A549 (cell line): ENCODE data around the gene TGFBR3L. TPM values are rescaled to one million over a fixed set of nuclear protein-coding genes. Genes with fewer than 3 reads are reported as not detected.

Experiments used
- ATAC-seq, 2 experiments: fragments of 200-7000 bp in 1 of 2; fragments of >200 bp in 1 of 2; cut with Nextera tagmentation in 1 of 2; cut with Tn5 transposase in 1 of 2; 3 replicates each; pipeline versions ENCODE4 v1.8.0 to v1.9.1; 2018 to 2020; ENCODE audit warnings: mild to moderate bottlenecking in 1 of 2, moderate library complexity in 1 of 2
- CTCF ChIA-PET: fragments of 300-600 bp; sonication (Branson Sonifier 250); formaldehyde crosslinking; extraction: SDS; loops from one replicate; lab custom pipeline; 2021; ENCODE audit warnings: antibody characterized with exemption, inconsistent platforms; lab: Yijun Ruan, JAX
- POLR2A ChIA-PET: fragments of 350-600 bp; formaldehyde crosslinking; extraction: SDS; loops from one replicate; lab custom pipeline; 2021; ENCODE audit warnings: antibody characterized with exemption, inconsistent platforms; lab: Yijun Ruan, JAX
- DNase-seq, 2 experiments: peaks; one replicate each; pipeline versions ENCODE4 v3.0.0 to v3.0.0-alpha.2; 2011 to 2016; ENCODE audit warnings: low read depth in 1 of 2, low spot score in 1 of 2
- FAIRE-seq: peaks from 2 replicates; lab custom pipeline; 2011; peaks lifted over from hg19 to GRCh38; lab: Jason Lieb, UNC
- H3K27ac ChIP-seq, 2 experiments: fragments of >200 bp; sonication (Bioruptor Twin); formaldehyde crosslinking; 3 replicates each; pipeline ENCODE4 v1.5.1; 2016 to 2017
- H3K4me1 ChIP-seq: fragments of >200 bp; sonication (Bioruptor Twin); formaldehyde crosslinking; 3 replicates; pipeline ENCODE4 v1.6.1; 2016
- H3K4me2 ChIP-seq: fragments of >200 bp; sonication (Bioruptor Twin); formaldehyde crosslinking; 3 replicates; pipeline ENCODE4 v1.6.1; 2016
- H3K4me3 ChIP-seq: fragments of >200 bp; sonication (Bioruptor Twin); formaldehyde crosslinking; 3 replicates; pipeline ENCODE4 v1.5.1; 2016
- H3K9me3 ChIP-seq: fragments of >200 bp; sonication (Bioruptor Twin); formaldehyde crosslinking; 3 replicates; pipeline ENCODE4 v1.6.1; 2016
- CHD4 ChIP-seq: fragments of 200-600 bp; sonication (generic); IDR thresholded peaks from 2 replicates; pipeline ENCODE4 v1.6.1; 2016; ENCODE audit warnings: antibody characterized with exemption, mild to moderate bottlenecking, borderline replicate concordance
- CTCF ChIP-seq: fragments of >200 bp; sonication (Bioruptor Twin); formaldehyde crosslinking; IDR thresholded peaks from 3 replicates; pipeline ENCODE4 v1.5.1; 2016
- E2F6 ChIP-seq: IDR thresholded peaks from 2 replicates; pipeline ENCODE4 v1.6.1; 2012; ENCODE audit warnings: low read depth, borderline replicate concordance
- EP300 ChIP-seq, 2 experiments: fragments of >200 bp; sonication (Bioruptor Twin); formaldehyde crosslinking; IDR thresholded peaks; 2 replicates in 1 of 2; 3 replicates in 1 of 2; pipeline ENCODE4 v1.6.1; 2016 to 2017
- FOXS1 ChIP-seq: fragments of 250-450 bp; sonication (Bioruptor Pico); IDR thresholded peaks from 2 replicates; pipeline ENCODE4 v1.5.0; 2020; ENCODE audit warnings: mild to moderate bottlenecking, moderate library complexity
- HMGXB4 ChIP-seq: fragments of 250-450 bp; sonication (Bioruptor Pico); IDR thresholded peaks from 2 replicates; pipeline ENCODE4 v1.5.0; 2021; ENCODE audit warnings: mild to moderate bottlenecking, moderate library complexity, borderline replicate concordance
- HOXB5 ChIP-seq: fragments of 250-450 bp; sonication (Bioruptor Pico); IDR thresholded peaks from 2 replicates; pipeline ENCODE4 v1.5.0; 2020; ENCODE audit warnings: mild to moderate bottlenecking, moderate library complexity
- JUNB ChIP-seq: fragments of >200 bp; sonication (Bioruptor Twin); formaldehyde crosslinking; IDR thresholded peaks from 2 replicates; pipeline ENCODE4 v1.6.1; 2016
- MAX ChIP-seq: IDR thresholded peaks from 2 replicates; pipeline ENCODE4 v1.6.1; 2012
- POLR2A ChIP-seq: IDR thresholded peaks from 2 replicates; pipeline ENCODE4 v1.6.1; 2012; ENCODE audit warnings: mild to moderate bottlenecking, low read length
- RFX5 ChIP-seq: fragments of 450-650 bp; IDR thresholded peaks from 2 replicates; pipeline ENCODE4 v1.7.1; 2014; ENCODE audit warnings: antibody characterized with exemption, mild to moderate bottlenecking, moderate library complexity
- WGBS: methylation state at CpG from one replicate; pipeline ENCODE4 v1.1.6; 2017; ENCODE audit errors: missing lambda C conversion rate; 5-methylcytosine and 5-hydroxymethylcytosine counted together
- polyA plus RNA-seq, 4 experiments: library from polyadenylated mRNA; depleted of rRNA in 3 of 4; stranded (reverse); fragments of >200 nt; fragmentation: RNase III in 1 of 4; extraction: RNeasy Plus Mini Kit Qiagen cat#74134 plus additional on column Dnase treatment in 1 of 4; gene quantifications; 2 replicates in 3 of 4; 3 replicates in 1 of 4; pipeline ENCODE4 v1.2.3, GENCODE V29; 2011 to 2017

TGFBR3L gene
- polyA plus RNA-seq, 2 of the 4 experiments (the other 2 are of a cell fraction): 0.21 to 1.2 TPM

GRCh38 chr19:7866399-7867091 is 48.1 kb upstream of the TGFBR3L start:
- H3K27ac ChIP-seq: no peak overlapping the region
- H3K4me1 ChIP-seq: peaks cover 20% of the 10 kb centered on the region
- H3K4me2 ChIP-seq: no peak overlapping the region
- DNase-seq (no peak), FAIRE-seq (no peak), ATAC-seq (no peak)
- ChIA-PET POLR2A (interaction anchor here (0.7 kb wide), 1 partner anchor 328 kb away, joined by 4 read pairs; no protein-coding TSS in a partner anchor), CTCF (interaction anchor here (2.3 kb wide), 1 partner anchor 13 kb away, joined by 13 read pairs; no protein-coding TSS in a partner anchor)
- H3K9me3 ChIP-seq: no peaks in the 10 kb centered on the region
- H3K4me3 ChIP-seq: no peak overlapping the region
- 77% methylated on average over 9 of the region's 12 CpGs for WGBS
- no peak for TF ChIP-seq POLR2A
- no peak for TF ChIP-seq CTCF
- TF ChIP-seq CHD4: no peak
- no peak for TF ChIP-seq HMGXB4

- ChIA-PET POLR2A (interaction anchor here (0.7 kb wide), 1 partner anchor 328 kb away, joined by 4 read pairs; no protein-coding TSS in a partner anchor), CTCF (interaction anchor here (2.3 to 2.5 kb wide), 3 partner anchors 14 to 53 kb away, joined by 10 to 18 read pairs (median 13); partner anchors contain the start of gene SNAPC2)
- Histone ChIP-seq H3K27ac (no peak overlapping the region), H3K4me3 (no peak overlapping the region), H3K4me2 (no peak overlapping the region), H3K4me1 (peaks cover 20% of the 10 kb centered on the region), H3K9me3 (no peaks in the 10 kb centered on the region)
- no peak for FAIRE-seq
- DNase-seq: no peak
- TF ChIP-seq RFX5 (no peak), HOXB5 (CRISPR knock-in tag) (no peak), JUNB (no peak), CTCF (no peak), EP300 (IDR thresholded peaks at IDR 0.05) (no peak)
- WGBS: 86% methylated on average over 6 of the region's 9 CpGs
- no peak for ATAC-seq
Observed at GRCh38 chr19:7867092-7867844, 47.4 kb upstream of the TGFBR3L start.

- WGBS: 7% methylated on average over 13 of the region's 21 CpGs
- no peaks in the 10 kb centered on the region for H3K9me3 ChIP-seq
- ChIA-PET CTCF (interaction anchor here (0.6 to 2.5 kb wide), 21 partner anchors 9 to 205 kb away, joined by 3 to 25 read pairs (median 10); partner anchors contain the start of genes MAP2K7, SNAPC2 and TIMM44), POLR2A (interaction anchor here (0.7 to 2.2 kb wide), 4 partner anchors 16 to 52 kb away, joined by 5 to 13 read pairs (median 8); partner anchors contain the start of genes LRRC8E, MAP2K7 and SNAPC2)
- peak overlapping the region; percentile 54 for H3K4me3 ChIP-seq
- H3K27ac ChIP-seq: peak overlapping the region; percentile 49 to 82; a peak in 5 of 6 replicates
- ATAC-seq (peak in 1 of 2 experiments; percentile 11; a peak in 3 of 6 replicates), FAIRE-seq (no peak), DNase-seq (peak in 1 of 2 experiments; percentile 68)
- H3K4me2 ChIP-seq: peak overlapping the region; percentile 81
- TF ChIP-seq FOXS1 (no peak), E2F6 (peak; percentile 45; the same call in 1 of the 2 replicates), MAX (peak; percentile 53; the same call in 1 of the 2 replicates)
- H3K4me1 ChIP-seq: peaks cover 23% of the 10 kb centered on the region
Observed at GRCh38 chr19:7868326-7868670, 46.3 kb upstream of the TGFBR3L start.
